PFSK-1 (cell line): ENCODE data around the gene PHC2.

Source experiments
- FOXP2 ChIP-seq: optimal IDR thresholded peaks from 2 replicates; pipeline ENCODE3; 2011; ENCODE audit warnings: borderline replicate concordance, control low read depth, inconsistent platforms; ENCODE audit not compliant: insufficient read depth; ENCODE audit errors: extremely low read length, extremely low read depth
- POLR2AphosphoS5 ChIP-seq: IDR thresholded peaks from 2 replicates; pipeline ENCODE4 v1.6.1; 2012; ENCODE audit warnings: low read depth, mild to moderate bottlenecking, control low read depth, low read length, moderate library complexity
- REST ChIP-seq, 2 experiments: IDR thresholded peaks; 2 replicates each; pipeline versions ENCODE4 v1.6.1 to v1.8.0; 2011 to 2012; ENCODE audit warnings: low read depth in 2 of 2, low read length in 2 of 2, control low read depth in 1 of 2, inconsistent platforms in 1 of 2, mild to moderate bottlenecking in 1 of 2, moderate library complexity in 1 of 2; ENCODE audit not compliant: insufficient read depth in 1 of 2
- SIN3A ChIP-seq: IDR thresholded peaks from 2 replicates; pipeline ENCODE4 v1.6.1; 2012; ENCODE audit warnings: mild to moderate bottlenecking, low read length, moderate library complexity, borderline replicate concordance; ENCODE audit not compliant: insufficient read depth
- TAF1 ChIP-seq: IDR thresholded peaks from 2 replicates; pipeline ENCODE4 v1.6.1; 2012; ENCODE audit warnings: low read length, control low read depth, borderline replicate concordance; ENCODE audit not compliant: insufficient read depth

PHC2 gene

GRCh38 chr1:33274446-33274845, 156.4 kb downstream of the PHC2 start:
- TF ChIP-seq FOXP2 (no peak), REST (IDR thresholded peaks at IDR 0.05; ENCODE audit: insufficient read depth in 1 of 2, low read depth in 2 of 2, low read length in 2 of 2) (no peak), TAF1 (no peak), SIN3A (no peak), POLR2AphosphoS5 (no peak)

- TF ChIP-seq POLR2AphosphoS5 (no peak), TAF1 (no peak), FOXP2 (no peak), REST (IDR thresholded peaks at IDR 0.05; ENCODE audit: insufficient read depth in 1 of 2, low read depth in 2 of 2, low read length in 2 of 2) (no peak), SIN3A (no peak)
Observed at GRCh38 chr1:33273961-33274371, 156.9 kb downstream of the PHC2 start.
